HG02885 (cell line): ENCODE results near the gene NEK11.
"Not testable (repeated sequence)": the region's sequence is repeated elsewhere in the genome, so short reads cannot be mapped to it uniquely, and the experiment has no call there.

ENCODE experiments used
- ATAC-seq: cut with Tn5 transposase; IDR thresholded peaks from one replicate; pipeline ENCODE4 v1.9.1; 2021; ENCODE audit warnings: mild to moderate bottlenecking; ENCODE audit not compliant: unreplicated experiment, poor library complexity

NEK11 gene

DNA sequence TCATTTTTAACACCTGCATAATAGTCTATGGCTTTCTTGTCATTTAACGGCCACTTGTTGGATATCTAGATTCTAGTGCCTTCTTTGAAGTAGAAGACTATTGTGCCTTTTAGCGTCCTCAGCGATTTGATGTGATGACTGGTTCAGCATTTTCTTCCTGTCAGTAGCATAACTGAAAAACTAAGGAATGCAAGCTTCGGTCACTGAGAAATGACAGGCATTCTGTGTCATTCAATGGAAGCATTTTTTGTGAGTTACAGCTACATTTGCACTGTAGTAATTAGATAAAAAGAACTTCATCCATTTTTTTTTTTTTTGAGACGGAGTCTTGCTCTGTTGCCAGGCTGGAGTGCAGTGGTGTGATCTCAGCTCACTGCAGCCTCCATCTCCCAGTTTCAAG, 10.3 kb downstream of the NEK11 start:
- no peak for ATAC-seq

DNA sequence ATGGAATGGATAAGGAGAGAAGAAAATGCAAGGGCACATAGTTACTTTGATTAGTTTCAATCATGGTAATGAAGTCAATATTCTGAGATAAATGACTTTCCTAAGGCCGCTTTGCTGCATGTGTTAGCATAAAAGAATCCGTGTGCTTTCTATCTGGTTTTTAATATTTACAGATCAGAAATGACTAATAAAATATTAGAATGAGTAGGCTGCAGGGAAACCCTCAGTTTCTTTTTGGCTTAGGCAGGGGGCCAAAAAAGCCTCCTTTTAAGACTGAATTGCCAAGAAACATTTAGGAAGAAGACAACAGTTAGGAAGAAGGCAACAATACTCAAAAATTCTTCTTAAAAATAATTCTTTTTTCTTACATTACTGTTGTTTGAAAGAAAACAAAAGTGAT, 11.6 kb downstream of the NEK11 start:
- no peak for ATAC-seq

DNA sequence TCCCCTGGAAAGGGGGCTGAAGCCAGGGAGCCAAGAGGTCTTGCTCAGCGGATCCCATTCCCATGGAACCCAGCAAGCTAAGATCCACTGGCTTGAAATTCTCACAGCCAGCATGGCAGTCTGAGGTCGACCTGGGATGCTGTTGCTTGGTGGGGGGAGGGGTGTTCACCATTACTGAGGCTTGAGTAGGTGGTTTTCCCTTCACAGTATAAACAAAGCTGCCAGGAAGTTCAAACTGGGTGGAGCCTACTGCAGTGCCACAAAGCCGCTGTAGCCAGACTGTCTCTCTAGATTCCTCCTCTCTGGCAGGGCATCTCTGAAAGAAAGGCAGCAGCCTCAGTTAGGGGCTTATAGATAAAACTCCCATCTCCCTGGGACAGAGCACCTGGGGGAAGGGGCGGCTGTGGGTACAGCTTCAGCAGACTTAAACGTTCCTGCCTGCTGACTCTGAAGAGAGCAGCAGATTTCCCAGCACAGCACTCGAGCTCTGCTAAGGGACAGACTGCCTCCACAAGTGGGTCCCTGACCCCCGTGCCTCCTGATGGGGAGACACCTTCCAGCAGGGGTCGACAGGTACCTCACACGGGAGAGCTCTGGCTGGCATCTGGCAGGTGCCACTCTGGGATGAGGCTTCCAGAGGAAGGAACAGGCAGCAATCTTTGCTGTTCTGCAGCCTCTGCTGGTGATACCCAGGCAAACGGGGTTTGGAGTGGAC, 15.8 kb downstream of the NEK11 start:
- ATAC-seq, result not testable (repeated sequence)

DNA sequence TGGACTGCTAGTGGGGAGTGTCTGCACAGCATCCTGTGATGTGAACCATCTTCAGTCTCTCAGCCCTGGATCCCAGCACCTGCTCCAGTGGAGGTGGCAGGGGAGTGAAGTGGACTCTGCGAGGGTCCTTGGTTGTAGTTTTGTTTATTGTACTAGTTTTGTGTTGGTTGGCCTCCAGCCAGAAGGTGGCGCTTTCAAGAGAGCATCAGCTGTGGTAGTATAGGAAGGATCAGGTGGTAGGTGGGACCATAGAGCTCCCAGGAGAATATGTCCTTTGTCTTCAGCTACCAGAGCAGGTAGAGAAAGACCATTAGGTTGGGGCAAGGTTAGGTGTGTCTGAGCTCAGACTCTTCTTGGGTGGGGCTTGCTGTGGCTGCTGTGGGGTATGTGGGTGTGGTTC, 20.9 kb downstream of the NEK11 start:
- ATAC-seq, result no peak

DNA sequence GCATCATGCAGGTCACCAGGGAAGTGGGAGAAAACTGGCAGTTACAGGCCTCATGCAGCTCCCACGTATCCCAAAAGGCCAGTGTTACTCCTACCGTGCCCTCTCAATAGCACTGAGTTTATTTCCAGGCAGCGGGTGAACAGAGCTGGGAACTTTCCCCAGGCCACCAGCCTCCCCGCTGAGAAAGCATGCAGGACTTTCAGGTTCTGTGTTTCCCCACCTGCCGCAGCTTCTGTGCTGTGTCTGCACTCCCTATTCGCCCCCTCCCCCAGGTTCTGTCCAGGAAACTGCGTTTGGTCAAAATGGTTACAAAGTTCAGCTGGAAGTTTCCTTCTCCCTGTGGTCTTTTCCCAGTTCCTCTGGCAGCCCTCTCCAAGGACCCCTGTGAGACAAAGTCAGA, 21.4 kb downstream of the NEK11 start:
- no peak for ATAC-seq

DNA sequence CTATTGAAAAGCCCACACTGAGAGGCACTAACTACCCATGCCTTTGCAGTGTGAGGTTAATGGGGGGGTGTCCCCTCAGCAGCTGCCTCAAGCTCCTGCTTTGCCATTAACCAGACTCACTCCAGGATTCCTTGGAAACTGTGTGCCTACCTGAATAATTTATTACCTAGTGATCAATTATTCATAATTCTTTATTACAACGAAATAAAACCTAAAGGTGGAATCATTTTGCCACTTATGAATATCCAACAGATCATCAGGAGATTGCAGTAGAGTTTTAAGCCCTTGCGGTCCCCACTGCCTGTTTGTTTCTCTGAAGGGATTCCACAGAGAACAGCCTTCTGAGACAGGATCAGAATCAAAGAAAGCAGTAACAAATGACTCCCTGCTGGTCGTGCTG, 23.3 kb downstream of the NEK11 start:
- ATAC-seq, result no peak

DNA sequence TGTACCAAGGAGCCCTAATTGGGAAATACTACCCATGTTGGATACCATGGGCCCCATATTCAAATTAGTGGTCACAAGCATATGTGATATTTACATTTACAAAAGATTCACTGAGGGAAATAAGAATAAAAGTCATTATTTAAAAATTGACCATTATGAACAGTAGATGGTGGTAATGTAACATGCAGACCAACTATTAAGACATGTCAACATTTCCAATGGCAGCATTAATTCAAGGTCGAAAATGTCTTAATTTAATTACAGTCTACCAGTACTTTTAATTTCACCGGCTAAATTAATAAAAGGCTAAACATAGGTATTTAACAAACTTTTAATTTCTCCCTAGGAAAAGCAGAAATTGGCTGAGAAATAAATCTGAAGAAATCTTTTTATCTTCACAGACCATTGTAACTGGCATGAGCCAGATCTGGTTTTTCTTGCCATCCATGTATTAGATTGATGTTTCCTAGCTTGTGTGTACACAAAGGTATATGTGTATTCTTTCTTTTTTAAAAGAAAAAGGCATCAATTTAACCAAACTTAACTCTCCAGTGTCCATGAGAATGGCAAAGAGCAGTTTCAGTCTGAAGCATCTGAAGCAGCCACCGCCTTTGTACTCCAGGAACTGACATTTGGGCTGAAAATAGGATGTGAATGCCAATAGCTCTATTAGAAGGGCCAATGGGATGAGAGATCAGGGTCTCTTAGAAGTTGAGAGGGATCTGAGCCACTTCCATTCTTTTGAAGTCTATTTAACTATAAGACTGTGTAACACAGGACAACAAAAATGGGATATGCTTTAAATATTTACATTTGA, 26.6 kb downstream of the NEK11 start:
- no peak for ATAC-seq

DNA sequence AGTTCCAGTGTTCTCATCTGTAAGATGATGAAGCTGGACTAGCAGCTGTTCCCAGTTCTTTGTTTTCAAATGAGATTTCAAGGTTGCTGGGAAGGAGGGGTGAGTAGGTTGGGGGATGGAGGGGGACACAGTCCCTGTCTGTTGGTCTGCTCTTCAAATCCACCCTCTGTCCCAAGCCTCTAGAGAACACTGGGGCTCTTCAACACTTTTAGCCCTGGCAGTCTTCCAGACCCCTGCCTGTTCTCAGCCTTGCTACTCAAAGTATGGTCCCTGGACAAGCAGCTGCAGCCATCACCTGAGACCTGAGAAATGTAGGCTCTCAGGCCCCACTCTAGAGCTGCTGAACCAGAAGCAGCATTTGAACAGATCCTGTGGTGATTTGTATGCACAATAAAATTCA, 41.3 kb downstream of the NEK11 start:
- ATAC-seq, result no peak

DNA sequence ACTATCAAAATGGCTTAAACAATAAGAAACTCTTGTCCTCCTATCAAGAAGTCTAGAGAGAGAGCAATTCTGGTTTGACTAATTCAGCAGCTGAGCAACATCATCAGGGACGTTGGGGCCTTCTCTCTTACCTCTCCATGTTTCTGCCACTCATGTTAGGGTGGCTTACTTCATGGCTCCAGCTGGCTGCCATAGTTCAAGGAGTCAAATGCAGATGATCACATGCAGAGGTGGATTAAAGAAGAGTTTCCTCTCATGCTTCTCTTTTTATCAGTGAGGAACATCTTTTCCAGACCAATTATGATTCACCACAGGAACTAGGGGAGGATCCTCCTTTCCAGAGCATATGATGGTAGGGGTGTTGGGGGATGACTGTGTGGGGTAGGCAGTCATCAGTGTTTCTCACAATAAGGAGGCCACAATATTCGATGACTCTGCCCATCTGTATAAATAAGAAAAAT, 45.5 kb downstream of the NEK11 start:
- no peak for ATAC-seq

DNA sequence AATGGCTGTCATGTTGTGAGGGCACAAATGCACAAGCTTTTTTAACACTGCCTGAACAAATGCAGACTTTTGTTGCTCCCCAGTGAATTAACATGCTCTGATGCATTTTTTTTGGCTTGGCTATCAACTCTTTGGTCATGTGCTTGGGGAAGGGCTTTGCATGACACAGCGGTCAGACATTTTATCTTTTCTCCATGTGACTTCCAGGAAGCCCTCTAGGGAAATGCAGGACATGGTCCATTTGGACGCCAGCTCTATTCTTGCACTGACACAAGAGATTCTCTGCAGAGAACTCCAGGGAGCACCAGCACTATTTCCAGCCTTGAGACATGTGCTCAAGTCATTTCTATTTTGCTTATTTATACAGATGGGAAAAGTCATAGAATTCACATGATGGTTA, 46.2 kb downstream of the NEK11 start:
- ATAC-seq, result no peak

DNA sequence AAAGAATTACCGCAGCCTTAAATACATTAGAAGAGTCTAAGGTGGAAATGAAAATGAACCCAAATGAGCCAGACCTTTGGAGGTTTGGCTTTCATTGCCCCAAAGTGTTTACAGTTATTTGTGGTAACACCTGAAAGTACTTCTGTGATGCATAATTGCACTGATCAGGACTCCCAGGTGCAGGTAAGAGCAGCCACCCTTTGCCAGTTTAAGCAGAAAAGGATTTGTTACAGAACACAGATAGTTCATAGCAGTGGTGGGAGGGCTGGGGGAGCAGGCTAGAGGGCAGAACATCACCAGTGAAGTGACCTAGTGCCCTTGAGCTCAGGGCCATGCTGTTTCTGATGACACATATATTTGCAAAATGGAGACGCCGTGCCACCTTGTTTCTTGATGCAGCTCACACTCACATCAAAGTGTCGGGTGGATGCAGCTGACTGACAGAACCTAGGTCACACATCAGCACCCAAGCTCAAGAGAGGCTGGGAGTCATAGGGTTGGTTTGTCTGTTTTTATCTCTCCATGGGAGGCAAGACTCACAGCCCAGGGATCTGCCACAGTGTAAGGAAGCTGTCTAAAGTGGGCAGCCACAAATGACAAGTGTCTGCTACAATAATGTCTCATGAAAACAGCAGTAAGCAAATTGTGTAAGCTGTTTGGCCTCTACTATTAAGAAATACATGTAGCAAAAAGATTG, 49.1 kb downstream of the NEK11 start:
- no peak for ATAC-seq

DNA sequence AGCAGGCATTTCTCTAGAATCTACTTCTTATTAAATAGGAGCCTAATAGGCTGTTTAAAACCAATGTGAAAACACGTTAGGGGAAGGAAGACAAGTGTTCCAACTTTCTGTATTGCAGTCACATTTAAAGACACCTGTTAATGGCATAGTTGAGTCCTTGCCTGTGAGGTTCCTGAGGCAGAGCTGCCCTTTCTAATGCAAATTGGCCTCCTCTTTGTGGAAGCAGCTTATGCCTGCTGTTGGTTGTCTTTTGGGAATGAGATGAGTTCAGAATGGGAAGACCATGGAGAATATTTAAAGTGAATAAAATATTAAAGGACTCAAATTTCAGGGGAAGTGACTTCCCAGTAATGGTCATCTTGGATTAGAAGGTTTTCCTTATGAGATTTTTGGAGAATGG, 51.2 kb downstream of the NEK11 start:
- no peak for ATAC-seq

DNA sequence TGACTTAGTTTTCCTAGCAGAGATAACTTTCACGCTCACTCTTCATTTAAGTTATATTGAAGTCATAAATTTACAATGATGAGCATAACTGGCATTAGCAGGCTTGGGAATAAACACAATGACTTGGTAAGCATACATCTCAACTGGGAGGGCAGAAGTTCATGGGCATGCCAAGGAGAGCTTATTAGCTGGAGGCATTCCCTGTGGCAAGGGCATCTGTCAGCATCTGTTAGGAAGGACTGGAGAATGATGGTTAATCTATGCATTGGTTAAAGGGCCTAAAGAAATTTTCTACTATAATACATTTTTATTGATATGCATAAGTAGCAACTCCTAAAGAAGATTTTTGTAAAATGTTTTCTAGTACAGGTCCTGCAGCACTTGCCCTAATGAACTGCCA, 52.4 kb downstream of the NEK11 start:
- no peak for ATAC-seq

DNA sequence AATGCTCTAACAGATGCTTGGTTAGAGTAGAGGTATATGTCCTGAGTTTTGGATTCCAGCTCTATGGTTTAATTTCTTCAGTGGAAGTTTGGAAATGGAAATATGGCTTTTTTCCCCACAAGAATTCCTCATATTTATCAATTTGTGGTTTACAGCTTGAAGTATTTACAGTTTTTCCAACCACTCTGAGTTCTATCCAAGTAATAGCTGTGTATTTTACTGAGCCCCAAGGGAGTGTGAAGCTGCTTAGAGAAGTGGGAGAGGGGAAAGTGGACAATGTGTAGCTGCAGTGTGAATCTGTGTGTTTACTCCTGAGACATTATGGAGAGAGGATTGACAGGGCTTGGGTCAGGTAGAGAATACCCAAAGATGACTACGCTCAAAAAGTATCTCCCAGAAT, 54.5 kb downstream of the NEK11 start:
- no peak for ATAC-seq

DNA sequence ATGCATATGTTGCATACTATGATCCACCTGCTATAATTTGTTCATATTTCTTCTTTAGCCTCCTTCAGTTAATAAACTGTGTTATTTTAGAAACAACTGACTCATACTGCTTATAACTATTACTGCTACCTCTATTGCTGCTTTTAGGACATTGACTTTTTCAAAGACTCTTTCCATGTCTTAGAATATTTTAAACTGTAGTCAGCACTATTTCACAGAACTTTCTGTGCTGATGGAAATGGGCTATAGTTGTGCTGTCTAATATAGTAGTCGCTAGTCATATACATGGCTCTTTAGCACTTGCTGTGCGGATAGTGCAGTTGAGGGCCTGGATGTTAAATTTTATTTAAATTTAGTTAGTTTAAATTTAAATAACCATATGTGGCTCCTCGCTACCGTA, 55.6 kb downstream of the NEK11 start:
- ATAC-seq, result no peak

DNA sequence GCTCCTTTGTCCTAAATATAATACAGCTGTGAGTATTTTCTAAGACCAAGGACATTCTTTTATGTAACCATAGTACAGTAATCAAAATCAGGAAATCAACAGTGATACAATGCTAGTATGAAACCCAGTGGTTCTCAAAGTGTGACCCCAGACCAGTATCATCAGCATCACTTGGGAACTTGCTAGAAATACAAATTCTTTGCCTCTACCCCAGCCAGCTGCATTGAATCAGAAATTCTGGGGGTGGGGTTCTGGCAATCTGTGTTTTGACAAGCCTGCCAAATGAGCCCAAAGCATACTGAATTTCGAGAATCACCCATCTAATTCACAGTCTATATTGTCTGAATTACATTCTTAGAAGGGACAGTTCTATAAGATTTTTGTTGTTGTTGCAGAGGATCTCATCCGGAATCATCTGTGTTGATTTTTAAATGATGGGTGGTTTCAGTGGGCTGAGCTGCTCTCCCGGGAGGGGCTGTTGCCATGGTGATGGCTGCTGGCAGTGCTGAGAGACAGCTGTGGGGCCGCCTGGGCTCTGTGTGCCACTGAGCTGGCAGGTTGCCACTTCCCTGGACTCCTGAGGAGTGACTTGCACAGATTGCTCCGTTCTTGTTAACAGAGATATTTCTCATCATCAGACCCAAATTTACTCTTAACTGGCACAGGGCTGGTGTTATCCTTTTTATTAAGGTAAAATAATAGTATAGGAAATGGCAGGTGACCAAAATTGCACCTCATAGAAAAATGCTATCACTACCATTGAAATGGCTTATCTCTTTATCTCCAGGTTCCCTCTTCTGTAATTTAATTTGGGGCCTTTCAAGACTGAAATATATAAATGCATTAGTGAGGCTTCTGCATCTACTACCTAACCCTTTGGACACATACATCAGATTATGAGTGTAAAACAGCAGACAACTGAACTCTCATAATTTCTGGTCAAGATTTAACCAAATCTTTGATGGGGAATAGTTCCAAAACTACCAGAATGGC, 56.5 kb downstream of the NEK11 start:
- ATAC-seq, result no peak

DNA sequence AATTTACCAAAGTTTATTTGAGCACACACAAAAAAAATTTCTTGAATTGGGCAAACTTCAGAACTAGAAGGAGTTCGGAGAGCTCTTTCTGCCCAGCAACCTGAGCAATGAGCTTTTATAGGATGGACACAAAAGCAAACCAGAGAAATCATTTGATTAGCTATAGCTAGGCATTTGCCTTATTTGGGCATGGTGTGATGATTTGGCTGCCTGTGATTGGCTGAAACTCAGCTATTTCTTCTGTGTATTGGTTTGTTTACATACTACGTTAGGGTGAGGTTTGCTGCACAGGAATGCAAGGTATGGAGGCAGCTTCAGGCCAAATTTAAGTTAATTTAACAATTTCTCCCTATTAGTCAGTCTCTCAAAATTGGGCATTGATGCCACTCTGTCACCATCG, 65.1 kb downstream of the NEK11 start:
- no peak for ATAC-seq

DNA sequence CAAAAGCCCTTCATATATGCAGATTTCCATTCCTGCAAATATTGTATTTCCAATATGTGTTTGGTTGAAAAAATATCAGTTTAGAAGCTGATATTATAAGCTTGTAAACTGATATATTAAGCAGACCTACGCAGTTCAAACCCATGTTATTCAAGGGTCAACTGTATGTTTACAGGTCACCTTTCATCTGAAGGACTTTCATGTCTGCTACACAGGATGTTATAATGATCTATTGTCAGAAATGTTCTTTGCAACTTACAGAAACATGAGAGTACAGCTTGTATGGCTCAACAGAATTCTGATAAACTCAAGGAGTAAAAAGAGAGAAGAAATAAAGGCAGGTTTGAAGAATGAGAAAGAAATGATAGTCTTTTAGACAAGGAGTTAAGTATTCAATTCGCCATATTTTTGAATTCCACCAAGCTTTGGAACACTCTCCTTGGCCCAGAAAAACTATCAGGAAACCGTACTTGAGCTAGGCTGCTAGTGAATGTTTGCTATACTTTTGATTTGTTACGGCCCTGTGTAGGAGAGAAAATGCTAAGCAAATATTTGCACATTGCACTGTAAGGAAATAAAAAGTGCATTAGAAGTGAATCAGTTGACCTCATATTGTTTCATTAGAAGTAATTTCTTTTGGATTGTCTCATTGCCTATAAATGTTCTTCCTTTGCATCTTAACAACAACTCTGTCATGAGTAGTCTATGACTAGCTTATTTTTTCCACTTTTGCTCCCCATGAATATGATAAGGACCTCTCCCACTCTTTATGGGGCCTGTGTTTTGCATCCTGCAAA, 81.2 kb downstream of the NEK11 start:
- ATAC-seq, result no peak

DNA sequence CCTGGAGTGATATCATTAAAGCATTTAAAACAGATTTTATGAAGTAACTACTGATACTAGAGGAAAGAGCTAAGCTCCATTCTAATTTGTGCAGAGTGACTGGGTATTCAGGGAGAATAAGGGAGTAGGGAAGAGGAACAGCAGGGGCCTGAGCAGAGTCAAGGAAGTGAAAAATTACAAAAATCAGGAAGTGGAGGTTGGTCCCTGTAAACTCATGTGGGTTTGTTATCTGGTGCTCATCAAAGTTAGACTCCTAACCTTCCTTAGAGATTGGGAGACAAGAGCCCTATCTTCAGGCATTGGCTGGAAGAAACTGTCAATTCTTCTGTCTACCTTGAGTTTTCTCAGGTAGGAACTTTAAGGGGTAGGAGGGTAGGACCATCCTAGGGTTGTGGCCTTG, 82.5 kb downstream of the NEK11 start:
- no peak for ATAC-seq
